ENCODE data around the gene TCF4. TPM values are rescaled to one million over a fixed set of nuclear protein-coding genes. Genes with fewer than 3 reads are reported as not detected.

The TCF4 gene
- total and polyA plus RNA-seq, 2 experiments from 2014 or later = 77.7 to 89.2 TPM

DNA sequence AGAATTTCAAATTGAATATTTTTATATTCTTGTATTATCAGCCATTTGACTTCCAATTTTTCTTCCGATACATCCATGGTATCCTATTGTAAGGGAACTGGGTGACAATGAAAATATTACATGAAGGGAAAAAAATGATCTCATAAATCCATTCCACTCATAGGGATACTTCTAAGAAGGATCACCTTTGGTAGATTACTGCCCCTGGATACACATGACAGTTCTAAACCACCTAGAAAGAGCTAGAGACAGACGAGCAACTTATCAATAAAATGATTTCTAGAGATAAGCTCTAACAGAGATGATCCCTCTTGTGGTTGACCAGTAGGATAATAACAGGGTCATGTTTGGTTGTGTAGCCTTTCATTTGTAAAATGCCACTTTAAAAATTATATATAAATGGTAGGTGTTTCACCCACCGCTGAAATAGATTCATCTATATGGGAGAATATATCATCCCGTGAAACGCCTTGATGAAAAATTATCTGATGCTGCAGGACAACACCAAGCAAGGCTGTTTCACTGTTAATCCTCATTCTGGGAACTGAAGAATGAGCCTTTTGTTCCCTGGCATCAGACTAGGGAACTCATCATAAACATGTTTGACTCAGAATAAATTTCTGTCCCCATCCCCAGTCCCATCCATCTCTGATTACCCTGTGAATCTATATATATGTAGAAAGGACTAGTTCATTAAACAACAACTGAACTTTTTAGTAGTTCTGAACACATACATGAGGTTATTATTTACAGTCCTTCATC, 180.0 kb downstream of the TCF4 start:
- Histone ChIP-seq H3K79me2 (replicated peaks; ENCODE audit: insufficient read depth) (peaks cover 98% of the 10 kb centered on the region), H3K27me3 (ENCODE audit: insufficient read depth) (no peaks in the 10 kb centered on the region), H3K27ac (ENCODE audit: low read depth) (peak overlapping the region; percentile 39; the same call in 1 of the 2 replicates), H3K4me1 (ENCODE audit: insufficient read depth) (peaks cover 60% of the 10 kb centered on the region), H3K36me3 (ENCODE audit: insufficient read depth) (no peaks in the 10 kb centered on the region), H2AFZ (no peak overlapping the region), H3K9me2 (ENCODE audit: insufficient read depth) (no peaks in the 10 kb centered on the region), H3K4me2 (no peak overlapping the region), H3K4me3 (no peak overlapping the region), H4K20me1 (replicated peaks; ENCODE audit: insufficient read depth) (no peaks in the 10 kb centered on the region), H3F3A (replicated peaks; ENCODE audit: low read depth) (no peaks in the 10 kb centered on the region)
- 0 out of 2 replicates have a peak overlapping the region, but pooled peaks have one; percentile 16 for H3K27ac Mint-ChIP-seq
- TF ChIP-seq NANOG (IDR thresholded peaks at IDR 0.05; ENCODE audit: borderline replicate concordance) = no peak
- no peak for TF ChIP-seq EZH2 (IDR thresholded peaks at IDR 0.05; ENCODE audit: low read depth, unreplicated experiment)
- TF ChIP-seq, protein P1, sequence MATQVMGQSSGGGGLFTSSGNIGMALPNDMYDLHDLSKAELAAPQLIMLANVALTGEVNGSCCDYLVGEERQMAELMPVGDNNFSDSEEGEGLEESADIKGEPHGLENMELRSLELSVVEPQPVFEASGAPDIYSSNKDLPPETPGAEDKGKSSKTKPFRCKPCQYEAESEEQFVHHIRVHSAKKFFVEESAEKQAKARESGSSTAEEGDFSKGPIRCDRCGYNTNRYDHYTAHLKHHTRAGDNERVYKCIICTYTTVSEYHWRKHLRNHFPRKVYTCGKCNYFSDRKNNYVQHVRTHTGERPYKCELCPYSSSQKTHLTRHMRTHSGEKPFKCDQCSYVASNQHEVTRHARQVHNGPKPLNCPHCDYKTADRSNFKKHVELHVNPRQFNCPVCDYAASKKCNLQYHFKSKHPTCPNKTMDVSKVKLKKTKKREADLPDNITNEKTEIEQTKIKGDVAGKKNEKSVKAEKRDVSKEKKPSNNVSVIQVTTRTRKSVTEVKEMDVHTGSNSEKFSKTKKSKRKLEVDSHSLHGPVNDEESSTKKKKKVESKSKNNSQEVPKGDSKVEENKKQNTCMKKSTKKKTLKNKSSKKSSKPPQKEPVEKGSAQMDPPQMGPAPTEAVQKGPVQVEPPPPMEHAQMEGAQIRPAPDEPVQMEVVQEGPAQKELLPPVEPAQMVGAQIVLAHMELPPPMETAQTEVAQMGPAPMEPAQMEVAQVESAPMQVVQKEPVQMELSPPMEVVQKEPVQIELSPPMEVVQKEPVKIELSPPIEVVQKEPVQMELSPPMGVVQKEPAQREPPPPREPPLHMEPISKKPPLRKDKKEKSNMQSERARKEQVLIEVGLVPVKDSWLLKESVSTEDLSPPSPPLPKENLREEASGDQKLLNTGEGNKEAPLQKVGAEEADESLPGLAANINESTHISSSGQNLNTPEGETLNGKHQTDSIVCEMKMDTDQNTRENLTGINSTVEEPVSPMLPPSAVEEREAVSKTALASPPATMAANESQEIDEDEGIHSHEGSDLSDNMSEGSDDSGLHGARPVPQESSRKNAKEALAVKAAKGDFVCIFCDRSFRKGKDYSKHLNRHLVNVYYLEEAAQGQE (IDR thresholded peaks at IDR 0.05; ENCODE audit: unreplicated experiment) = no peak
- no peak for TF ChIP-seq CTCF (conservative IDR thresholded peaks at IDR 0.05; ENCODE audit: low read depth in 2 of 2)
- TF ChIP-seq POLR2AphosphoS5 (IDR thresholded peaks at IDR 0.05; ENCODE audit: low read depth) = no peak
- TF ChIP-seq CREB1 (CRISPR knock-in tag; IDR thresholded peaks at IDR 0.05; ENCODE audit: low read depth) = no peak
- TF ChIP-seq, protein P2, sequence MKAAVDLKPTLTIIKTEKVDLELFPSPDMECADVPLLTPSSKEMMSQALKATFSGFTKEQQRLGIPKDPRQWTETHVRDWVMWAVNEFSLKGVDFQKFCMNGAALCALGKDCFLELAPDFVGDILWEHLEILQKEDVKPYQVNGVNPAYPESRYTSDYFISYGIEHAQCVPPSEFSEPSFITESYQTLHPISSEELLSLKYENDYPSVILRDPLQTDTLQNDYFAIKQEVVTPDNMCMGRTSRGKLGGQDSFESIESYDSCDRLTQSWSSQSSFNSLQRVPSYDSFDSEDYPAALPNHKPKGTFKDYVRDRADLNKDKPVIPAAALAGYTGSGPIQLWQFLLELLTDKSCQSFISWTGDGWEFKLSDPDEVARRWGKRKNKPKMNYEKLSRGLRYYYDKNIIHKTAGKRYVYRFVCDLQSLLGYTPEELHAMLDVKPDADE (IDR thresholded peaks at IDR 0.05) = no peak
- TF ChIP-seq ZNF331 (CRISPR knock-in tag; IDR thresholded peaks at IDR 0.05; ENCODE audit: low read depth) = no peak
- no peak for TF ChIP-seq STAT1 (IDR thresholded peaks at IDR 0.05; ENCODE audit: unreplicated experiment)
- H3K4me3 Mint-ChIP-seq = no peak overlapping the region
- H3K9me3 Mint-ChIP-seq = no peaks in the 10 kb centered on the region
- ATAC-seq (no peak), DNase-seq (ENCODE audit: low spot score) (no peak)
- peaks cover 75% of the 10 kb centered on the region for H3K4me1 Mint-ChIP-seq
- peaks cover 3% of the 10 kb centered on the region for H3K27me3 Mint-ChIP-seq (ENCODE audit: insufficient read depth, low read depth, poor library complexity)
- H3K36me3 Mint-ChIP-seq (ENCODE audit: low read depth) = no peaks in the 10 kb centered on the region

Data from GM23338 (cell line).